ENCODE data around the gene ARAF. TPM values are rescaled to one million over a fixed set of nuclear protein-coding genes. Genes with fewer than 3 reads are reported as not detected.

The ARAF gene
- polyA plus RNA-seq, 1 donor from 2014 or later, result 25.0 TPM

DNA sequence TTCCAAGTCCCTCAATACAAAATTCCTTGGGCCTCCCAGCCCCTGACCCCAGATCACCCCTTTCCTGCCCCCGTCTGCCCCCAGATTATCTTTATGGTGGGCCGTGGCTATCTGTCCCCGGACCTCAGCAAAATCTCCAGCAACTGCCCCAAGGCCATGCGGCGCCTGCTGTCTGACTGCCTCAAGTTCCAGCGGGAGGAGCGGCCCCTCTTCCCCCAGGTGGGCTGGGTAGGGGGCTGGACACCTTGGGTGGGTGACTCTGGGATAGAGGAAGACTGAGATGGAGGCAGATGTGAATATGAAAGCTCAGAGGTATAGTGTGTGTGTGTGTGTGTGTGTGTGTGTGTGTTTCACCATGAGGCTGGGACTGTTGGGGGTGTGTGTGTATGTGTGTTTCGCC is 9.8 kb downstream of the ARAF start:
- TF ChIP-seq RAD21 (conservative IDR thresholded peaks at IDR 0.05) (no peak), MXI1 (conservative IDR thresholded peaks at IDR 0.05; ENCODE audit: poor library complexity, severe bottlenecking) (no peak), POLR2AphosphoS5 (IDR thresholded peaks at IDR 0.05) (no peak), TAF1 (IDR thresholded peaks at IDR 0.05; ENCODE audit: low read depth) (no peak), SMC3 (conservative IDR thresholded peaks at IDR 0.05; ENCODE audit: poor library complexity) (no peak), EP300 (conservative IDR thresholded peaks at IDR 0.05; ENCODE audit: poor library complexity, severe bottlenecking) (no peak), EZH2 (IDR thresholded peaks at IDR 0.05; ENCODE audit: borderline replicate concordance, insufficient read depth, low read length, poor library complexity, severe bottlenecking) (no peak)
- TF ChIP-seq, protein P1, sequence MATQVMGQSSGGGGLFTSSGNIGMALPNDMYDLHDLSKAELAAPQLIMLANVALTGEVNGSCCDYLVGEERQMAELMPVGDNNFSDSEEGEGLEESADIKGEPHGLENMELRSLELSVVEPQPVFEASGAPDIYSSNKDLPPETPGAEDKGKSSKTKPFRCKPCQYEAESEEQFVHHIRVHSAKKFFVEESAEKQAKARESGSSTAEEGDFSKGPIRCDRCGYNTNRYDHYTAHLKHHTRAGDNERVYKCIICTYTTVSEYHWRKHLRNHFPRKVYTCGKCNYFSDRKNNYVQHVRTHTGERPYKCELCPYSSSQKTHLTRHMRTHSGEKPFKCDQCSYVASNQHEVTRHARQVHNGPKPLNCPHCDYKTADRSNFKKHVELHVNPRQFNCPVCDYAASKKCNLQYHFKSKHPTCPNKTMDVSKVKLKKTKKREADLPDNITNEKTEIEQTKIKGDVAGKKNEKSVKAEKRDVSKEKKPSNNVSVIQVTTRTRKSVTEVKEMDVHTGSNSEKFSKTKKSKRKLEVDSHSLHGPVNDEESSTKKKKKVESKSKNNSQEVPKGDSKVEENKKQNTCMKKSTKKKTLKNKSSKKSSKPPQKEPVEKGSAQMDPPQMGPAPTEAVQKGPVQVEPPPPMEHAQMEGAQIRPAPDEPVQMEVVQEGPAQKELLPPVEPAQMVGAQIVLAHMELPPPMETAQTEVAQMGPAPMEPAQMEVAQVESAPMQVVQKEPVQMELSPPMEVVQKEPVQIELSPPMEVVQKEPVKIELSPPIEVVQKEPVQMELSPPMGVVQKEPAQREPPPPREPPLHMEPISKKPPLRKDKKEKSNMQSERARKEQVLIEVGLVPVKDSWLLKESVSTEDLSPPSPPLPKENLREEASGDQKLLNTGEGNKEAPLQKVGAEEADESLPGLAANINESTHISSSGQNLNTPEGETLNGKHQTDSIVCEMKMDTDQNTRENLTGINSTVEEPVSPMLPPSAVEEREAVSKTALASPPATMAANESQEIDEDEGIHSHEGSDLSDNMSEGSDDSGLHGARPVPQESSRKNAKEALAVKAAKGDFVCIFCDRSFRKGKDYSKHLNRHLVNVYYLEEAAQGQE (IDR thresholded peaks at IDR 0.05; ENCODE audit: borderline replicate concordance), result no peak
- TF ChIP-seq, protein P2, sequence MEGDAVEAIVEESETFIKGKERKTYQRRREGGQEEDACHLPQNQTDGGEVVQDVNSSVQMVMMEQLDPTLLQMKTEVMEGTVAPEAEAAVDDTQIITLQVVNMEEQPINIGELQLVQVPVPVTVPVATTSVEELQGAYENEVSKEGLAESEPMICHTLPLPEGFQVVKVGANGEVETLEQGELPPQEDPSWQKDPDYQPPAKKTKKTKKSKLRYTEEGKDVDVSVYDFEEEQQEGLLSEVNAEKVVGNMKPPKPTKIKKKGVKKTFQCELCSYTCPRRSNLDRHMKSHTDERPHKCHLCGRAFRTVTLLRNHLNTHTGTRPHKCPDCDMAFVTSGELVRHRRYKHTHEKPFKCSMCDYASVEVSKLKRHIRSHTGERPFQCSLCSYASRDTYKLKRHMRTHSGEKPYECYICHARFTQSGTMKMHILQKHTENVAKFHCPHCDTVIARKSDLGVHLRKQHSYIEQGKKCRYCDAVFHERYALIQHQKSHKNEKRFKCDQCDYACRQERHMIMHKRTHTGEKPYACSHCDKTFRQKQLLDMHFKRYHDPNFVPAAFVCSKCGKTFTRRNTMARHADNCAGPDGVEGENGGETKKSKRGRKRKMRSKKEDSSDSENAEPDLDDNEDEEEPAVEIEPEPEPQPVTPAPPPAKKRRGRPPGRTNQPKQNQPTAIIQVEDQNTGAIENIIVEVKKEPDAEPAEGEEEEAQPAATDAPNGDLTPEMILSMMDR (IDR thresholded peaks at IDR 0.05; ENCODE audit: poor library complexity, severe bottlenecking), result no peak
- no peak overlapping the region for H3K4me2 ChIP-seq (ENCODE audit: low read length)
- H3K9me2 ChIP-seq (ENCODE audit: insufficient read depth, low read length), result no peaks in the 10 kb centered on the region
- H3F3A ChIP-seq (ENCODE audit: insufficient read depth, low read length, poor library complexity, severe bottlenecking), result no peaks in the 10 kb centered on the region
- H3K79me2 ChIP-seq (replicated peaks; ENCODE audit: insufficient read depth, low read length), result no peaks in the 10 kb centered on the region
- no peaks in the 10 kb centered on the region for H4K20me1 ChIP-seq (ENCODE audit: insufficient read depth)
- H2AFZ ChIP-seq (ENCODE audit: low read depth, low read length), result no peak overlapping the region
- H3K4me3 ChIP-seq (ENCODE audit: low read length), result no peak overlapping the region
- H3K27ac ChIP-seq (ENCODE audit: low read length), result no peak overlapping the region
- H3K36me3 ChIP-seq (ENCODE audit: insufficient read depth, low read length), result no peaks in the 10 kb centered on the region
- H3K27me3 ChIP-seq (ENCODE audit: insufficient read depth, low read depth, low read length), result no peaks in the 10 kb centered on the region
- no peak overlapping the region for H3K9ac ChIP-seq (ENCODE audit: low read length)
- H3K9me3 ChIP-seq (ENCODE audit: low read length), result no peaks in the 10 kb centered on the region

DNA sequence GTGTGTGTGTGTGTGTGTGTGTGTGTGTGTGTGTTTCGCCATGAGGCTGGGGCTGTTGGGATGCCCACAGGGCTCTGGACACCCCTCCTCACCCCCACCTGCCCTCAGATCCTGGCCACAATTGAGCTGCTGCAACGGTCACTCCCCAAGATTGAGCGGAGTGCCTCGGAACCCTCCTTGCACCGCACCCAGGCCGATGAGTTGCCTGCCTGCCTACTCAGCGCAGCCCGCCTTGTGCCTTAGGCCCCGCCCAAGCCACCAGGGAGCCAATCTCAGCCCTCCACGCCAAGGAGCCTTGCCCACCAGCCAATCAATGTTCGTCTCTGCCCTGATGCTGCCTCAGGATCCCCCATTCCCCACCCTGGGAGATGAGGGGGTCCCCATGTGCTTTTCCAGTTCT is 10.2 kb downstream of the ARAF start:
- no peak overlapping the region for H3K9ac ChIP-seq (ENCODE audit: low read length)
- no peak overlapping the region for H3K4me3 ChIP-seq (ENCODE audit: low read length)
- H3K79me2 ChIP-seq (replicated peaks; ENCODE audit: insufficient read depth, low read length), result no peaks in the 10 kb centered on the region
- H2AFZ ChIP-seq (ENCODE audit: low read depth, low read length), result no peak overlapping the region
- H3K27me3 ChIP-seq (ENCODE audit: insufficient read depth, low read depth, low read length), result no peaks in the 10 kb centered on the region
- H3K9me3 ChIP-seq (ENCODE audit: low read length), result no peaks in the 10 kb centered on the region
- H3K4me2 ChIP-seq (ENCODE audit: low read length), result no peak overlapping the region
- no peaks in the 10 kb centered on the region for H3K36me3 ChIP-seq (ENCODE audit: insufficient read depth, low read length)
- TF ChIP-seq RAD21 (conservative IDR thresholded peaks at IDR 0.05) (no peak), POLR2AphosphoS5 (IDR thresholded peaks at IDR 0.05) (no peak), MXI1 (conservative IDR thresholded peaks at IDR 0.05; ENCODE audit: poor library complexity, severe bottlenecking) (no peak), SMC3 (conservative IDR thresholded peaks at IDR 0.05; ENCODE audit: poor library complexity) (no peak), EP300 (conservative IDR thresholded peaks at IDR 0.05; ENCODE audit: poor library complexity, severe bottlenecking) (no peak), EZH2 (IDR thresholded peaks at IDR 0.05; ENCODE audit: borderline replicate concordance, insufficient read depth, low read length, poor library complexity, severe bottlenecking) (no peak)
- TF ChIP-seq, protein P1 (IDR thresholded peaks at IDR 0.05; ENCODE audit: borderline replicate concordance), result no peak
- H3K27ac ChIP-seq (ENCODE audit: low read length), result no peak overlapping the region
- H4K20me1 ChIP-seq (ENCODE audit: insufficient read depth), result no peaks in the 10 kb centered on the region
- no peaks in the 10 kb centered on the region for H3K9me2 ChIP-seq (ENCODE audit: insufficient read depth, low read length)
- H3F3A ChIP-seq (ENCODE audit: insufficient read depth, low read length, poor library complexity, severe bottlenecking), result no peaks in the 10 kb centered on the region

Measured in neural cell (in vitro differentiated cells).